ENCODE data around the gene ASB4. TPM values are rescaled to one million over a fixed set of nuclear protein-coding genes. Genes with fewer than 3 reads are reported as not detected.

Gene ASB4
- total RNA-seq, 4 donors from 2014 or later, result 1.3 TPM; not detected in 3

DNA sequence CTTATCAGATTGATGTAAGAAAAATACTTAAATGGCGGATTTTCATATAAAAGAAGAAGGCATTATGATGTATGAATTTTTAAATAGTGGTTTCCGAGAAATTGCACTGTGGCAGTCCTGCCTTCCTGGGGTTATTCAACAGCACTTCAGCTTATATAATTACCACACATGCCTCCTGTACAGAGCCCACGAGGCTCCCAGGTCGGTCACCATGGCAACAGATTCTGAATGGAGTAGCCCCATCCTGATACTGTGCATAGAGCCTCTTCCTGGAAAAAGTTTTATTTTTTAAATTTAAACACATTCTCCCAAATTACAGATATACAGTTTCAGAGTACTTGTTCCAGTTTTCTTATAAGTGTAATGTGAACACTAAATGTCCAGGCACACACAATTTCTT lies 15.9 kb upstream of the ASB4 start:
- Histone ChIP-seq H3K4me3 (no peak overlapping the region), H3K27me3 (no peaks in the 10 kb centered on the region), H3K4me1 (no peaks in the 10 kb centered on the region), H3K36me3 (no peaks in the 10 kb centered on the region), H3K27ac (no peak overlapping the region), H3K9me3 (no peaks in the 10 kb centered on the region)
- no peak for DNase-seq
- TF ChIP-seq, protein P1, sequence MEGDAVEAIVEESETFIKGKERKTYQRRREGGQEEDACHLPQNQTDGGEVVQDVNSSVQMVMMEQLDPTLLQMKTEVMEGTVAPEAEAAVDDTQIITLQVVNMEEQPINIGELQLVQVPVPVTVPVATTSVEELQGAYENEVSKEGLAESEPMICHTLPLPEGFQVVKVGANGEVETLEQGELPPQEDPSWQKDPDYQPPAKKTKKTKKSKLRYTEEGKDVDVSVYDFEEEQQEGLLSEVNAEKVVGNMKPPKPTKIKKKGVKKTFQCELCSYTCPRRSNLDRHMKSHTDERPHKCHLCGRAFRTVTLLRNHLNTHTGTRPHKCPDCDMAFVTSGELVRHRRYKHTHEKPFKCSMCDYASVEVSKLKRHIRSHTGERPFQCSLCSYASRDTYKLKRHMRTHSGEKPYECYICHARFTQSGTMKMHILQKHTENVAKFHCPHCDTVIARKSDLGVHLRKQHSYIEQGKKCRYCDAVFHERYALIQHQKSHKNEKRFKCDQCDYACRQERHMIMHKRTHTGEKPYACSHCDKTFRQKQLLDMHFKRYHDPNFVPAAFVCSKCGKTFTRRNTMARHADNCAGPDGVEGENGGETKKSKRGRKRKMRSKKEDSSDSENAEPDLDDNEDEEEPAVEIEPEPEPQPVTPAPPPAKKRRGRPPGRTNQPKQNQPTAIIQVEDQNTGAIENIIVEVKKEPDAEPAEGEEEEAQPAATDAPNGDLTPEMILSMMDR (IDR thresholded peaks at IDR 0.05), result no peak
- no peak for TF ChIP-seq POLR2A (IDR thresholded peaks at IDR 0.05)

DNA sequence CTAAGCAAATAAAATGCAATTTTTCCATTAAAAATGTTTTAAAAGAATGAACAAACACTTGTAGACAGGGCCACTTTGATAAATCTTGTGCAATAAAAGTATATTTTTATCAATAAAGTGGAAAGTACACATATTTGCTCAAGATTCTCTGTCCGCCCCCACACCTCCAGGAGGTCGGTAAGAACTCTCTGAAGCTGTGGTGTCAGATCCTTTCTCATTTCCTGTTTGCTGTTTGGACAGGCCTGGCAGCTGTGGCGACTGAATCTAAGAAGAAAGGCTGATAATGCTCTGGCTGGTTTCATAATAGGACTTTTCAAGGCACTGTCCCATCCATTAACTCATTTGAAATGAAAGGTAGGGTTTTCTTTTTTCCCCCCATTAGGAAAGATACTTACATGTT lies 15.3 kb upstream of the ASB4 start:
- no peaks in the 10 kb centered on the region for H3K4me1 ChIP-seq
- DNase-seq, result peak in 1 of 3 donors; percentile 37
- H3K4me3 ChIP-seq, result no peak overlapping the region
- no peaks in the 10 kb centered on the region for H3K36me3 ChIP-seq
- no peak overlapping the region for H3K27ac ChIP-seq
- H3K27me3 ChIP-seq, result no peaks in the 10 kb centered on the region
- H3K9me3 ChIP-seq, result no peaks in the 10 kb centered on the region
- TF ChIP-seq, protein P1 (IDR thresholded peaks at IDR 0.05), result no peak
- TF ChIP-seq POLR2A (IDR thresholded peaks at IDR 0.05), result no peak

- no peak for DNase-seq
- no peaks in the 10 kb centered on the region for H3K9me3 ChIP-seq
- no peaks in the 10 kb centered on the region for H3K27me3 ChIP-seq
- no peaks in the 10 kb centered on the region for H3K36me3 ChIP-seq
- H3K27ac ChIP-seq, result no peak overlapping the region
- TF ChIP-seq, protein P1 (IDR thresholded peaks at IDR 0.05), result no peak
- no peak for TF ChIP-seq POLR2A (IDR thresholded peaks at IDR 0.05)
- no peaks in the 10 kb centered on the region for H3K4me1 ChIP-seq
- H3K4me3 ChIP-seq, result no peak overlapping the region
Observed at GRCh38 chr7:95471071-95471470, 14.7 kb upstream of the ASB4 start.

- TF ChIP-seq, protein P1 (IDR thresholded peaks at IDR 0.05), result no peak
- TF ChIP-seq POLR2A (IDR thresholded peaks at IDR 0.05), result no peak
Observed at GRCh38 chr7:95472581-95473161, 13.1 kb upstream of the ASB4 start.

GRCh38 chr7:95473276-95473985 lies 12.3 kb upstream of the ASB4 start:
- Histone ChIP-seq H3K27ac (no peak overlapping the region), H3K36me3 (no peaks in the 10 kb centered on the region), H3K4me1 (no peaks in the 10 kb centered on the region), H3K27me3 (no peaks in the 10 kb centered on the region), H3K9me3 (no peaks in the 10 kb centered on the region), H3K4me3 (no peak overlapping the region)
- TF ChIP-seq POLR2A (IDR thresholded peaks at IDR 0.05), result no peak
- TF ChIP-seq, protein P1 (IDR thresholded peaks at IDR 0.05), result no peak
- DNase-seq, result no peak

More at GRCh38 chr7:95472581-95473161, 13.1 kb upstream of the ASB4 start:
- no peaks in the 10 kb centered on the region for H3K9me3 ChIP-seq
- H3K4me3 ChIP-seq, result no peak overlapping the region
- no peak for DNase-seq
- no peaks in the 10 kb centered on the region for H3K36me3 ChIP-seq
- H3K4me1 ChIP-seq, result no peaks in the 10 kb centered on the region
- no peak overlapping the region for H3K27ac ChIP-seq
- H3K27me3 ChIP-seq, result no peaks in the 10 kb centered on the region
